Measurements from ENCODE around the gene MBNL2.

GRCh38 chr13:97221989-97222700, at the start of gene MBNL2:
- no peak for TF ChIP-seq FOXK1 (CRISPR knock-in tag; IDR thresholded peaks at IDR 0.05)
- no peak for TF ChIP-seq USF1 (CRISPR knock-in tag; IDR thresholded peaks at IDR 0.05)
- no peak for TF ChIP-seq CTCF (IDR thresholded peaks at IDR 0.05)
- no peak for TF ChIP-seq HMGA2 (CRISPR knock-in tag; IDR thresholded peaks at IDR 0.05)
- TF ChIP-seq AR (CRISPR knock-in tag; IDR thresholded peaks at IDR 0.05): no peak
- no peak for TF ChIP-seq ATF2 (CRISPR knock-in tag; IDR thresholded peaks at IDR 0.05; ENCODE audit: borderline replicate concordance, low read depth)
- no peak for TF ChIP-seq CREM (CRISPR knock-in tag; IDR thresholded peaks at IDR 0.05)
- no peak for TF ChIP-seq NR3C1 (CRISPR knock-in tag; conservative IDR thresholded peaks at IDR 0.05; ENCODE audit: low read depth)
- TF ChIP-seq HMGXB4 (CRISPR knock-in tag; IDR thresholded peaks at IDR 0.05): no peak
- no peak for TF ChIP-seq GABPB1 (CRISPR knock-in tag; IDR thresholded peaks at IDR 0.05)
- TF ChIP-seq JAZF1 (CRISPR knock-in tag; IDR thresholded peaks at IDR 0.05): no peak
- no peak for TF ChIP-seq ZNF281 (CRISPR knock-in tag; IDR thresholded peaks at IDR 0.05)
- no peak for TF ChIP-seq MXD4 (CRISPR knock-in tag; IDR thresholded peaks at IDR 0.05; ENCODE audit: borderline replicate concordance)
- no peak for TF ChIP-seq TP53 (CRISPR knock-in tag; IDR thresholded peaks at IDR 0.05)
